Endothelial cell of umbilical vein (primary cell): ENCODE results near the gene SCGB3A1.

Experiments
- CTCF ChIP-seq, 2 donors: IDR thresholded peaks; 1 replicate in 1 of 2; 2 replicates in 1 of 2; pipeline ENCODE4 v1.5.1; 2011; ENCODE audit warnings: low read length in 2 of 2, mild to moderate bottlenecking in 2 of 2, moderate library complexity in 2 of 2, control low read depth in 1 of 2, inconsistent platforms in 1 of 2, low read depth in 1 of 2; ENCODE audit not compliant: insufficient read depth in 1 of 2; ENCODE audit errors: extremely low read depth in 1 of 2
- MYC ChIP-seq: IDR thresholded peaks from one replicate; pipeline ENCODE4 v1.6.1; 2011; ENCODE audit warnings: mild to moderate bottlenecking, low read depth, low read length

- TF ChIP-seq CTCF (IDR thresholded peaks at IDR 0.05; ENCODE audit: extremely low read depth in 1 of 2, insufficient read depth in 1 of 2, low read depth in 1 of 2, low read length in 2 of 2) (no peak), MYC (no peak)
Measured at GRCh38 chr5:180558232-180558631, 33.1 kb downstream of the SCGB3A1 start.
